Upper lobe of left lung (tissue), 4 donors: ENCODE results near the gene PAMR1.

Experiments used
- POLR2A ChIP-seq, 4 donors: fragments of 450-650 bp; IDR thresholded peaks; one replicate each; pipeline ENCODE4 v1.5.1; 2016 to 2017; ENCODE audit warnings: antibody characterized with exemption in 4 of 4, mild to moderate bottlenecking in 2 of 4
- TF ChIP-seq, protein P1 (sequence below), 6 experiments: fragments of 450-650 bp in 4 of 6; fragments of 200-600 bp in 2 of 6; sonication (generic) in 2 of 6; IDR thresholded peaks; one replicate each; pipeline ENCODE4 v1.5.1; 2016 to 2019; ENCODE audit warnings: antibody characterized with exemption in 6 of 6

DNA sequence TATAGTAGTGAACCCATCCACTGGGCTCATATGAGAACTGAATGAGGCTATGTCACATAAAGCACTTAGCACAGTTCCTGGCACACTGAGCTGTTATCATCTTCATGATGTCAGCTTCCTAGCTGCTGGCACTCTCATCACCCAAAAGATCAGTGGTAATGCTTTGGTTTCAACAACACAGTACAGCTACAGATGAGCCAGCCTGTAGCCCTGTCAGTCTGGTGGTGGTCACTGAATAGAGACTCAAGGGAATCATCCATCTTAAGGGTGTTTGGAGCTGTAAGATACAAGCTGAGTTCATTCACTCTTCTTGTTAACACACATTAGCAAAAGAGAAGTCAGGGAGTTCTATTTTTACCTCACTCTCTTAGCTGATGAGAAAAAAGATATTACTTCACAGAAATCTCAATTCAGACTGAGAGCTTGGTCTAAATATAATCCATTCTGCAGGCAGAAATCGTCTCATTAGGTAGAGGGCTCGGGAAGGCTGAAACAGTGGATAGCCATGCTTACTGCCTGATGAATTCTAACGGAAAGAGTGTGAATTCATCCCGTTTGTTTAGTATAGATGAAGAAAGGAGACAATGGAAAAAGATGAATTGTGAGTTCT, 99.7 kb downstream of the PAMR1 start:
- TF ChIP-seq, protein P1, sequence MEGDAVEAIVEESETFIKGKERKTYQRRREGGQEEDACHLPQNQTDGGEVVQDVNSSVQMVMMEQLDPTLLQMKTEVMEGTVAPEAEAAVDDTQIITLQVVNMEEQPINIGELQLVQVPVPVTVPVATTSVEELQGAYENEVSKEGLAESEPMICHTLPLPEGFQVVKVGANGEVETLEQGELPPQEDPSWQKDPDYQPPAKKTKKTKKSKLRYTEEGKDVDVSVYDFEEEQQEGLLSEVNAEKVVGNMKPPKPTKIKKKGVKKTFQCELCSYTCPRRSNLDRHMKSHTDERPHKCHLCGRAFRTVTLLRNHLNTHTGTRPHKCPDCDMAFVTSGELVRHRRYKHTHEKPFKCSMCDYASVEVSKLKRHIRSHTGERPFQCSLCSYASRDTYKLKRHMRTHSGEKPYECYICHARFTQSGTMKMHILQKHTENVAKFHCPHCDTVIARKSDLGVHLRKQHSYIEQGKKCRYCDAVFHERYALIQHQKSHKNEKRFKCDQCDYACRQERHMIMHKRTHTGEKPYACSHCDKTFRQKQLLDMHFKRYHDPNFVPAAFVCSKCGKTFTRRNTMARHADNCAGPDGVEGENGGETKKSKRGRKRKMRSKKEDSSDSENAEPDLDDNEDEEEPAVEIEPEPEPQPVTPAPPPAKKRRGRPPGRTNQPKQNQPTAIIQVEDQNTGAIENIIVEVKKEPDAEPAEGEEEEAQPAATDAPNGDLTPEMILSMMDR (IDR thresholded peaks at IDR 0.05): no peak
- TF ChIP-seq POLR2A (IDR thresholded peaks at IDR 0.05): no peak
